RWPE2 (cell line): ENCODE results near the gene ZNF428.
"Not testable (repeated sequence)": the region's sequence is repeated elsewhere in the genome, so short reads cannot be mapped to it uniquely, and the experiment has no call there.

ENCODE experiments used
- ATAC-seq: fragments of 200-7000 bp; cut with Tn5 transposase; 3 replicates; pipeline ENCODE4 v1.9.1; 2021; ENCODE audit warnings: low read depth
- DNase-seq: peaks from one replicate; pipeline ENCODE4 v3.0.0-alpha.2; 2020; ENCODE audit warnings: low spot score
- H3K27ac ChIP-seq: fragments of 450-650 bp; 2 replicates; pipeline ENCODE4 v1.5.1; 2017; ENCODE audit warnings: mild to moderate bottlenecking; ENCODE audit not compliant: poor library complexity, severe bottlenecking
- H3K27me3 ChIP-seq: fragments of 250-450 bp; sonication (Bioruptor Pico); 2 replicates; pipeline ENCODE4 v1.5.1; 2021; ENCODE audit warnings: mild to moderate bottlenecking, moderate library complexity; ENCODE audit not compliant: insufficient read depth, poor library complexity, severe bottlenecking
- H3K36me3 ChIP-seq: fragments of 250-450 bp; sonication (Bioruptor Pico); 2 replicates; pipeline ENCODE4 v1.5.1; 2020; ENCODE audit warnings: low read depth, mild to moderate bottlenecking, moderate library complexity
- H3K4me1 ChIP-seq: fragments of 250-450 bp; sonication (Bioruptor Pico); 2 replicates; pipeline ENCODE4 v1.5.1; 2021; ENCODE audit warnings: mild to moderate bottlenecking, moderate library complexity; ENCODE audit not compliant: insufficient read depth, poor library complexity, severe bottlenecking
- H3K4me3 ChIP-seq: fragments of 250-450 bp; sonication (Bioruptor Pico); 2 replicates; pipeline ENCODE4 v1.5.1; 2021; ENCODE audit warnings: mild to moderate bottlenecking, moderate library complexity; ENCODE audit not compliant: severe bottlenecking
- H3K9me3 ChIP-seq: fragments of 250-450 bp; sonication (Bioruptor Pico); 2 replicates; pipeline ENCODE4 v1.5.1; 2021; ENCODE audit warnings: mild to moderate bottlenecking, moderate library complexity; ENCODE audit not compliant: severe bottlenecking
- CTCF ChIP-seq: fragments of 450-650 bp; IDR thresholded peaks from one replicate; pipeline ENCODE4 v1.5.1; 2017; ENCODE audit warnings: mild to moderate bottlenecking, moderate library complexity; ENCODE audit not compliant: poor library complexity, severe bottlenecking

The ZNF428 gene

GRCh38 chr19:43606569-43607229 lies 12.7 kb downstream of the ZNF428 start:
- peaks cover 9% of the 10 kb centered on the region for H3K4me1 ChIP-seq
- H3K9me3 ChIP-seq = no peaks in the 10 kb centered on the region
- ATAC-seq (peak; percentile 76), DNase-seq (no peak)
- no peaks in the 10 kb centered on the region for H3K27me3 ChIP-seq
- H3K4me3 ChIP-seq = no peak overlapping the region
- peak overlapping the region; percentile 39 for H3K27ac ChIP-seq
- no peaks in the 10 kb centered on the region; the same call in 1 of the 2 replicates for H3K36me3 ChIP-seq
- no peak for TF ChIP-seq CTCF

GRCh38 chr19:43605875-43606568 lies 13.4 kb downstream of the ZNF428 start:
- Histone ChIP-seq H3K27ac (peak overlapping the region; percentile 39), H3K4me3 (no peak overlapping the region), H3K36me3 (no peaks in the 10 kb centered on the region; the same call in 1 of the 2 replicates), H3K9me3 (no peaks in the 10 kb centered on the region), H3K27me3 (no peaks in the 10 kb centered on the region), H3K4me1 (peaks cover 9% of the 10 kb centered on the region)
- no peak for DNase-seq
- no peak for TF ChIP-seq CTCF
- ATAC-seq = no peak

- not testable (repeated sequence) for DNase-seq, ATAC-seq, H3K4me3 ChIP-seq, H3K36me3 ChIP-seq, H3K27ac ChIP-seq, H3K27me3 ChIP-seq, H3K9me3 ChIP-seq, H3K4me1 ChIP-seq
Measured at GRCh38 chr19:43600326-43600725, 19.1 kb downstream of the ZNF428 start.

- ATAC-seq = no peak
- Histone ChIP-seq H3K27me3 (no peaks in the 10 kb centered on the region), H3K4me1 (no peaks in the 10 kb centered on the region), H3K9me3 (no peaks in the 10 kb centered on the region), H3K36me3 (no peaks in the 10 kb centered on the region; the same call in 1 of the 2 replicates), H3K27ac (no peak overlapping the region), H3K4me3 (no peak overlapping the region)
- no peak for DNase-seq
- peak; percentile 6 for TF ChIP-seq CTCF
Measured at GRCh38 chr19:43599635-43600295, 19.7 kb downstream of the ZNF428 start.

- no peaks in the 10 kb centered on the region for H3K9me3 ChIP-seq
- H3K27ac ChIP-seq = no peak overlapping the region
- H3K4me1 ChIP-seq = no peaks in the 10 kb centered on the region
- ATAC-seq (no peak), DNase-seq (no peak)
- no peak for TF ChIP-seq CTCF
- no peak overlapping the region for H3K4me3 ChIP-seq
- H3K27me3 ChIP-seq = no peaks in the 10 kb centered on the region
- peaks cover 11% of the 10 kb centered on the region for H3K36me3 ChIP-seq
Measured at GRCh38 chr19:43598445-43599240, 20.8 kb downstream of the ZNF428 start.
